Breast epithelium (tissue), 4 donors: Measurements from ENCODE around the gene CLIP1. TPM values are rescaled to one million over a fixed set of nuclear protein-coding genes. Genes with fewer than 3 reads are reported as not detected.
"Not testable (repeated sequence)": the region's sequence is repeated elsewhere in the genome, so short reads cannot be mapped to it uniquely, and the experiment has no call there.

Experiments used
- DNase-seq, 2 donors: peaks; one replicate each; pipeline ENCODE4 v3.0.0-alpha.2; 2019; ENCODE audit warnings: low spot score in 2 of 2
- H3K27ac ChIP-seq, 2 donors: fragments of 200-600 bp; sonication (generic) in 1 of 2; one replicate each; pipeline ENCODE4 v1.5.1; 2016 to 2019; ENCODE audit warnings: mild to moderate bottlenecking in 1 of 2
- H3K27me3 ChIP-seq, 2 donors: fragments of 200-600 bp; sonication (generic) in 1 of 2; one replicate each; pipeline versions ENCODE4 v1.5.1 to v1.6.0; 2017 to 2019; ENCODE audit warnings: control low read depth in 1 of 2, mild to moderate bottlenecking in 1 of 2
- H3K36me3 ChIP-seq: fragments of 200-600 bp; one replicate; pipeline ENCODE4 v1.5.1; 2019
- H3K4me1 ChIP-seq, 2 donors: fragments of 200-600 bp; sonication (generic); one replicate each; pipeline ENCODE4 v1.5.1; 2016 to 2019; ENCODE audit warnings: control low read depth in 1 of 2
- H3K4me3 ChIP-seq, 3 donors: fragments of 200-600 bp; sonication (generic); 1 replicate in 2 of 3; 2 replicates in 1 of 3; pipeline ENCODE4 v1.5.1; 2016 to 2019; ENCODE audit warnings: mild to moderate bottlenecking in 3 of 3, moderate library complexity in 2 of 3
- H3K9me3 ChIP-seq, 2 donors: fragments of 200-600 bp; sonication (generic) in 1 of 2; one replicate each; pipeline ENCODE4 v1.5.1; 2016 to 2019; ENCODE audit warnings: control low read depth in 1 of 2
- CTCF ChIP-seq, 3 donors: fragments of 450-650 bp; IDR thresholded peaks; one replicate each; pipeline ENCODE4 v1.5.1; 2016 to 2017; ENCODE audit warnings: antibody characterized with exemption in 3 of 3, mild to moderate bottlenecking in 3 of 3, moderate library complexity in 3 of 3
- POLR2A ChIP-seq: fragments of 450-650 bp; IDR thresholded peaks from one replicate; pipeline ENCODE4 v1.6.1; 2016; ENCODE audit warnings: antibody characterized with exemption, mild to moderate bottlenecking, moderate library complexity
- POLR2AphosphoS5 ChIP-seq, 3 donors: sonication (generic); formaldehyde crosslinking; IDR thresholded peaks; one replicate each; pipeline ENCODE4 v1.6.1; 2017; ENCODE audit warnings: antibody characterized with exemption in 3 of 3
- intact Hi-C: fragments of 100-400 bp; cut with DNase I; formaldehyde crosslinking; loops from one replicate; pipeline ENCODE4 v1.15.1; 2023; ENCODE audit warnings: low total_unique reads
- total RNA-seq, 3 donors: library from RNA; depleted of rRNA; stranded (reverse); fragments of >200 nt; gene quantifications; one replicate each; pipeline ENCODE4 v1.1.0, GENCODE V29; 2016

The CLIP1 gene
- total RNA-seq, 3 donors from 2014 or later: 86.9 to 126 (median 108) TPM

DNA sequence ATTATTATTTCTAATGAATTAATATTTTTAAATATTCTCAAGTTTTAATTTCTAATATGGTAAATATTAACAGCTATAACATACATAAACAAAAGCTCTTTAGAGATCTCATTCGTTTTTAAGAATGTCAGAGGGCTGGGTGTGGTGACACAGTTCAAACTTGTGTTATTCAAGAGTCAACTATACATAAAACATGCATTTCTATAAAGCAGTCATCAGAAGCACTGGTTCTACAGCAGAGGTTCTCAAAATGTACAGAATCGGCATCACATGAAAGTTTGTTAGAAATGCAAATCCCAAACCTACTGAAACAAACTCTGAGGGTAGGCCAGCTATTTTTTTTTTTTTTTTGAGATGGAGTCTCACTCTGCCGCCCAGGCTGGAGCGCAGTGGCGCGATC, 34.6 kb downstream of the CLIP1 start:
- Histone ChIP-seq H3K36me3 (no peaks in the 10 kb centered on the region), H3K9me3 (no peaks in the 10 kb centered on the region), H3K27ac (no peak overlapping the region), H3K27me3 (no peaks in the 10 kb centered on the region), H3K4me1 (no peaks in the 10 kb centered on the region), H3K4me3 (no peak overlapping the region)
- intact Hi-C loops: loop anchor here (5.0 kb wide), 1 partner anchor 631 kb away; no protein-coding TSS in a partner anchor
- TF ChIP-seq POLR2A (no peak), POLR2AphosphoS5 (IDR thresholded peaks at IDR 0.05) (no peak), CTCF (IDR thresholded peaks at IDR 0.05) (no peak)
- DNase-seq: no peak

- H3K27me3 ChIP-seq: no peaks in the 10 kb centered on the region
- H3K36me3 ChIP-seq: no peaks in the 10 kb centered on the region
- no peak overlapping the region for H3K4me3 ChIP-seq
- H3K27ac ChIP-seq: no peak overlapping the region
- no peaks in the 10 kb centered on the region for H3K9me3 ChIP-seq
- intact Hi-C loops: loop anchor here (5.0 kb wide), 1 partner anchor 628 kb away; no protein-coding TSS in a partner anchor
- no peak for DNase-seq
- no peak for TF ChIP-seq POLR2AphosphoS5 (IDR thresholded peaks at IDR 0.05)
- no peak for TF ChIP-seq POLR2A
- no peak for TF ChIP-seq CTCF (IDR thresholded peaks at IDR 0.05)
- no peaks in the 10 kb centered on the region for H3K4me1 ChIP-seq
Measured at GRCh38 chr12:122385171-122386016, 37.1 kb downstream of the CLIP1 start.

DNA sequence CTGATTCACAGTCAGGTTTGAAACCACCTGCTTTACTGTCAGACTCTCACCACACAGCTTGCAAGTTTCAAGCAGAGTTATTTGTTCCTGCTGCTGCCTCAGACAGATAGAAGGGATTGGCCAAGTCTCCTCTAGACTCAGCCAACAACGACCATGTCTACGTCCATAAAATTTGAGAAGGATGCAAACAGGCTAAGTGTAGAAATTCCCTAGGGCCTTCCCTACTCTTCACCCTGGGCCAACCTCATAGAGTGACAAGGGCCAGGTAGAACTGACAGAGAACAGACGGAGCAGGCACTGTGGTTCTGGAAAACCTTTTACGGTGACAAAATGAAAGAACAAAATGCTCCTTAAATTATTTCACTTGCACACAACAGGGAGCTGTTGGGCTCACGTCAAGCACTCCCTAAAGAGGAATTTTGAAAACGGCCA, 39.5 kb downstream of the CLIP1 start:
- Histone ChIP-seq H3K36me3 (no peaks in the 10 kb centered on the region), H3K27ac (no peak overlapping the region), H3K27me3 (no peaks in the 10 kb centered on the region), H3K4me3 (no peak overlapping the region), H3K4me1 (no peaks in the 10 kb centered on the region), H3K9me3 (no peaks in the 10 kb centered on the region)
- TF ChIP-seq CTCF (IDR thresholded peaks at IDR 0.05): no peak
- no peak for TF ChIP-seq POLR2A
- no peak for TF ChIP-seq POLR2AphosphoS5 (IDR thresholded peaks at IDR 0.05)
- no peak for DNase-seq
- intact Hi-C loops: no loop called here

- intact Hi-C loops: no loop called here
- Histone ChIP-seq H3K27me3 (no peaks in the 10 kb centered on the region), H3K4me1 (no peaks in the 10 kb centered on the region), H3K27ac (no peak overlapping the region), H3K36me3 (no peaks in the 10 kb centered on the region), H3K4me3 (no peak overlapping the region), H3K9me3 (no peaks in the 10 kb centered on the region)
- no peak for DNase-seq
- TF ChIP-seq POLR2AphosphoS5 (IDR thresholded peaks at IDR 0.05) (no peak), CTCF (IDR thresholded peaks at IDR 0.05) (no peak), POLR2A (no peak)
Measured at GRCh38 chr12:122381021-122381420, 41.4 kb downstream of the CLIP1 start.

GRCh38 chr12:122376751-122377150, 45.7 kb downstream of the CLIP1 start:
- DNase-seq, H3K4me1 ChIP-seq, H3K36me3 ChIP-seq, H3K27ac ChIP-seq, H3K27me3 ChIP-seq, H3K4me3 ChIP-seq, intact Hi-C loops, H3K9me3 ChIP-seq: not testable (repeated sequence)
